Uterus (tissue), 2 donors: ENCODE data around the gene ZNF319.

ENCODE experiments used
- POLR2A ChIP-seq, 2 donors: fragments of 450-650 bp; IDR thresholded peaks; one replicate each; pipeline ENCODE4 v1.6.1; 2016; ENCODE audit warnings: antibody characterized with exemption in 2 of 2, mild to moderate bottlenecking in 1 of 2, moderate library complexity in 1 of 2
- TF ChIP-seq, protein P1 (sequence below), 4 experiments: fragments of 200-600 bp in 2 of 4; fragments of 450-650 bp in 2 of 4; sonication (generic) in 2 of 4; IDR thresholded peaks; one replicate each; pipeline ENCODE4 v1.5.1; 2016 to 2019; ENCODE audit warnings: antibody characterized with exemption in 4 of 4, mild to moderate bottlenecking in 2 of 4, moderate library complexity in 1 of 4

DNA sequence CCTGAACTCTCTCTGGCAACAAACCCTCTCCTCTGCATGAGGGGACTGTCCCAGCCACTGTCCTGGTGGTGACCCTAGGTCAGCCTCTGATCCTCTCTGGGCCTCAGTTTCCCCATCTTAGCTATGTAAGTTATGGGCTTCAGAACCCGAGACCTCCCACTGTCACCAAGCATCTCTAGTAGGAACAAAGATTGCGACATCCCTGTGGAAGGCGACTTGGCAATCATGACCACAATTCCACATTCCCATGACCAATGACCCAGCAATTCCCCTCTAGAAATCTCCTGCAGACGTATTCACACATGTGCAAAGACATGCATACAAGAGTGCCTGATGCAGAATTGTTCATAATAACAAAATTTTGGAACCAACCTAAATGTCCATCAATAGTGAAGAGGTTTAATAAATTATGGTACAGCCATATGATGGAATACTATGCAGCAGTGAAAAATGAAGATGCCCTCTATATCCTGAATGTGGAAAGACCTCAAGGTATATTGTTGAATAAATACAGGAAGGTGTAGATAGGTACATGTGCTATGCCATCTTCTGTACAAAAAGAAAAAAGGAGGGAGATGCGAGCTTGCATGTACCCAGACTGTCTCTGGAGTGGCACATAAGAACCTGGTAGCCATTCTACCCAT is 50.8 kb downstream of the ZNF319 start:
- TF ChIP-seq, protein P1, sequence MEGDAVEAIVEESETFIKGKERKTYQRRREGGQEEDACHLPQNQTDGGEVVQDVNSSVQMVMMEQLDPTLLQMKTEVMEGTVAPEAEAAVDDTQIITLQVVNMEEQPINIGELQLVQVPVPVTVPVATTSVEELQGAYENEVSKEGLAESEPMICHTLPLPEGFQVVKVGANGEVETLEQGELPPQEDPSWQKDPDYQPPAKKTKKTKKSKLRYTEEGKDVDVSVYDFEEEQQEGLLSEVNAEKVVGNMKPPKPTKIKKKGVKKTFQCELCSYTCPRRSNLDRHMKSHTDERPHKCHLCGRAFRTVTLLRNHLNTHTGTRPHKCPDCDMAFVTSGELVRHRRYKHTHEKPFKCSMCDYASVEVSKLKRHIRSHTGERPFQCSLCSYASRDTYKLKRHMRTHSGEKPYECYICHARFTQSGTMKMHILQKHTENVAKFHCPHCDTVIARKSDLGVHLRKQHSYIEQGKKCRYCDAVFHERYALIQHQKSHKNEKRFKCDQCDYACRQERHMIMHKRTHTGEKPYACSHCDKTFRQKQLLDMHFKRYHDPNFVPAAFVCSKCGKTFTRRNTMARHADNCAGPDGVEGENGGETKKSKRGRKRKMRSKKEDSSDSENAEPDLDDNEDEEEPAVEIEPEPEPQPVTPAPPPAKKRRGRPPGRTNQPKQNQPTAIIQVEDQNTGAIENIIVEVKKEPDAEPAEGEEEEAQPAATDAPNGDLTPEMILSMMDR (IDR thresholded peaks at IDR 0.05), result no peak
- no peak for TF ChIP-seq POLR2A (IDR thresholded peaks at IDR 0.05)
